Epithelial cell of prostate (primary cell): ENCODE data around the gene FOXA2.

Experiments
- DNase-seq: peaks from one replicate; pipeline ENCODE4 v3.0.0-alpha.2; 2011; ENCODE audit warnings: low read depth, low spot score
- H3K27ac ChIP-seq: fragments of 450-650 bp; 2 replicates; pipeline ENCODE4 v1.5.1; 2017; ENCODE audit warnings: mild to moderate bottlenecking

FOXA2 gene

GRCh38 chr20:22545045-22545444 is 39.3 kb downstream of the FOXA2 start:
- no peak for DNase-seq
- H3K27ac ChIP-seq = no peak overlapping the region

GRCh38 chr20:22544462-22544861 is 39.9 kb downstream of the FOXA2 start:
- no peak overlapping the region for H3K27ac ChIP-seq
- DNase-seq = no peak

- no peak for DNase-seq
- no peak overlapping the region for H3K27ac ChIP-seq
Measured at GRCh38 chr20:22542427-22542826, 41.9 kb downstream of the FOXA2 start.

GRCh38 chr20:22540832-22541231 is 43.5 kb downstream of the FOXA2 start:
- DNase-seq = no peak
- no peak overlapping the region for H3K27ac ChIP-seq

- no peak for DNase-seq
- H3K27ac ChIP-seq = no peak overlapping the region
Measured at GRCh38 chr20:22536956-22537756, 47.2 kb downstream of the FOXA2 start.

GRCh38 chr20:22536141-22536828 is 48.1 kb downstream of the FOXA2 start:
- no peak overlapping the region for H3K27ac ChIP-seq
- DNase-seq = no peak

GRCh38 chr20:22535483-22535882 is 48.9 kb downstream of the FOXA2 start:
- no peak overlapping the region for H3K27ac ChIP-seq
- no peak for DNase-seq

GRCh38 chr20:22533823-22534751 is 50.3 kb downstream of the FOXA2 start:
- H3K27ac ChIP-seq = no peak overlapping the region
- no peak for DNase-seq

GRCh38 chr20:22532598-22532997 is 51.8 kb downstream of the FOXA2 start:
- no peak for DNase-seq
- no peak overlapping the region for H3K27ac ChIP-seq

GRCh38 chr20:22531756-22532155 is 52.6 kb downstream of the FOXA2 start:
- no peak for DNase-seq
- H3K27ac ChIP-seq = no peak overlapping the region

GRCh38 chr20:22531056-22531615 is 53.2 kb downstream of the FOXA2 start:
- H3K27ac ChIP-seq = no peak overlapping the region
- DNase-seq = no peak
